Hematopoietic multipotent progenitor cell treated with erythropoietin and hydrocortisone succinate and interleukin-3 and kit ligand, for 4 days (in vitro differentiated cells): ENCODE measurements around the gene DHX30.

ENCODE experiments used
- DNase-seq: peaks from one replicate; pipeline ENCODE4 v3.0.0-alpha.2; 2015

The DHX30 gene

DNA sequence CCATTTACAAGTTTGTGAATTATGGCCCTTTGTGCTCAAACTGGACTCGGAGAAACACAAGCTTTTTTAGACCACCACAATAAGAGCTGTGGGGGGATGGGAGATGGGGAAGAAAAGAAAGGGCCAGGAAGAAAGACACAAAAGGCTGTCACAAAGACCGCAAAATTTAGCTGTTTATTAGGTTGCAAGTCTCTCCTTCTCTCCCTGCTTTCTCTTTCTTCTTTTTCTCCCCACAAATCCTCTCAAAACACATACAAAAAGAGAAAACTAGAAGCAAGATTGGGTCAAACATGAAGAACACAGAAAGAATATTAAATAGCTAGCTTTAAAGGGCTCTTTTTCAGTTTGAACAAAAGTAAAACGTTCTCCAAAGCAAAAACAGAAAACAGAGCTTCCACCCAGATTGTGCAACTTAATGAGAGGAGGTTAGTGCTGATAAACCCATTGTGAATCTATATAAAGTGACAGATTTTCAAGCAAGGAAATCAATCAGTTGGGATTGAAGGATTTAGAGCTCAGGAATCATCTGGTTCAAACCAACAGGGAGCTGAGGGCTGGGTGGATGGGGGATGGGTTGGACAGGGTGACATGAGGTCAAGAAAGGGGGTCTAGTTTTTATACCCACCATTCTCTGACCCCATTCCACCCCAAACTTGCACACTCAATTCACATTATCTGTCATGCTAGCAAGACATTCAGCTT, 87.3 kb downstream of the DHX30 start:
- DNase-seq: no peak

- no peak for DNase-seq
These were observed 88.1 kb downstream of the DHX30 start for GRCh38 chr3:47890828-47891612.

DNA sequence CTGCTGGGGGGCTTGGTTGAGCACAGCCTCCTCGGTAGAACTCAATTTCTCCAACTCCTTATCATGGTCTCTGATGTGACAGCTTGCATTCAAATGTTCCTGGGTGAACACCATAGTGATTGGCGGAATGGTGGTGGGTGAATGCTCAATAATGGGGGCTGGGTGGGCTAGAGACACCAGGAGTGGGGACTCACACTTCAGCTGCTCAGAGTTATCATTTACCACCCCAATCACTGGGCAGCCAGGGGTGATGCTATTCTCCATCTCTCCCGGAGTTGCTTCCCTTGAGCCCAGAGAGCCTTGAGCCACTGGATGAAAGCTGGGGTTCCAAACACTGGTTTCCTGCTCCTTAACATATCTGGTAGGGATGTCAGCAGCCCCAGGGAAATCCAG, 88.7 kb downstream of the DHX30 start:
- DNase-seq: no peak

- DNase-seq: no peak
These were observed 89.5 kb downstream of the DHX30 start for GRCh38 chr3:47892286-47893040.

GRCh38 chr3:47895241-47895640, 92.3 kb downstream of the DHX30 start:
- DNase-seq: no peak

- DNase-seq: no peak
These were observed 93.8 kb downstream of the DHX30 start for GRCh38 chr3:47896736-47897135.

GRCh38 chr3:47897954-47898353, 95.0 kb downstream of the DHX30 start:
- no peak for DNase-seq

DNA sequence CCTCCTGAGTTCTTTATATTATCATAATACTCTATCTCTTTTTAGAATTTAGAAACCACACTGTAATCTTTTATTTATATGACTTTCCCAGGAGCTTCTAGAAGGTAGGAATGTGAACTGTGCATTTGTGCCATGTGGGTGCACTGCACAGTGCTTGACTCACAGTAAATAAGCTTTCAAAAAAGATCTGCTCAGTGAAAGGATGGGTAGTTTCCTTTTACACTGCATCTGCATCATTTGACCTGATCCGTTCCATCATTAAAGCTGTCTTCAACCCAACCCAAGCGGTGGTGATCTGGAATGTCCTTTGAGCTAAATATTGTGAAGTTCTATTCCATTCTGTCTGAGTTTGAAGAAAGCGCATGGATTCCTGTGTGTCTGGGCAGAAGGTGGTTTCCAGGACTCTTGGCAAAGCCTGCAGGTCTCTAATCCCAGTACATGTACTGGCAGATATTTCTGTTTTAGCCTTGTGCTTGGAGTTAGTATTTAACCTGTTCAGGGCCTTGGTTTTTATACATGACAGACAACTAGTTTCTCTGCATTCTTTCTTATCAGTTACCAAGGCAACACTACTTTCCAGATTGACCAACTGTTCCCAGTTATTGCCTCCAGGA, 96.7 kb downstream of the DHX30 start:
- DNase-seq: no peak
